GM23338 (cell line): ENCODE measurements around the gene MAGI1. TPM values are rescaled to one million over a fixed set of nuclear protein-coding genes. Genes with fewer than 3 reads are reported as not detected.

Source experiments
- ATAC-seq: fragments of 200-7000 bp; cut with Tn5 transposase; 3 replicates; pipeline ENCODE4 v1.9.1; 2020
- DNase-seq: peaks from one replicate; pipeline ENCODE4 v3.0.0-alpha.2; 2015; ENCODE audit warnings: low spot score
- H2AFZ ChIP-seq: fragments of 200-600 bp; sonication (generic); 2 replicates; pipeline ENCODE4 v1.8.0; 2016; ENCODE audit warnings: antibody characterized with exemption, mild to moderate bottlenecking, moderate library complexity
- H3F3A ChIP-seq: fragments of 200-600 bp; sonication (generic); replicated peaks from 2 replicates; pipeline ENCODE4 v1.8.0; 2017; ENCODE audit warnings: antibody characterized with exemption, mixed run types, low read depth
- H3K27ac ChIP-seq: fragments of 200-600 bp; sonication (generic); 2 replicates; pipeline ENCODE4 v1.6.1; 2016; ENCODE audit warnings: low read depth
- H3K27me3 ChIP-seq: fragments of 200-600 bp; sonication (generic); 2 replicates; pipeline ENCODE4 v1.8.0; 2016; ENCODE audit warnings: mild to moderate bottlenecking, mixed run types, moderate library complexity; ENCODE audit not compliant: insufficient read depth
- H3K36me3 ChIP-seq: fragments of 200-600 bp; sonication (generic); 2 replicates; pipeline ENCODE4 v1.8.0; 2016; ENCODE audit warnings: mild to moderate bottlenecking; ENCODE audit not compliant: insufficient read depth
- H3K4me1 ChIP-seq: fragments of 200-600 bp; sonication (generic); 2 replicates; pipeline ENCODE4 v1.8.0; 2016; ENCODE audit warnings: mild to moderate bottlenecking, moderate library complexity; ENCODE audit not compliant: insufficient read depth
- H3K4me2 ChIP-seq: fragments of 200-600 bp; sonication (generic); 2 replicates; pipeline ENCODE4 v1.7.1; 2017; ENCODE audit warnings: mixed run types
- H3K4me3 ChIP-seq: fragments of 200-600 bp; sonication (generic); 2 replicates; pipeline ENCODE4 v1.6.1; 2016; ENCODE audit warnings: mixed run types
- H3K79me2 ChIP-seq: fragments of 200-600 bp; sonication (generic); replicated peaks from 2 replicates; pipeline ENCODE4 v1.8.0; 2017; ENCODE audit warnings: mild to moderate bottlenecking; ENCODE audit not compliant: insufficient read depth
- H3K9me2 ChIP-seq: fragments of 200-600 bp; sonication (generic); 2 replicates; pipeline ENCODE4 v1.8.0; 2017; ENCODE audit not compliant: insufficient read depth
- H4K20me1 ChIP-seq: fragments of 200-600 bp; sonication (generic); replicated peaks from 2 replicates; pipeline ENCODE4 v1.8.0; 2017; ENCODE audit warnings: mild to moderate bottlenecking; ENCODE audit not compliant: insufficient read depth
- H3K27ac Mint-ChIP-seq: 2 replicates; pipeline ENCODE4 v1.8.0; 2020; ENCODE audit warnings: inconsistent platforms, mild to moderate bottlenecking, moderate library complexity, mixed read lengths
- H3K27me3 Mint-ChIP-seq: 3 replicates; pipeline ENCODE4 v1.8.0; 2022; ENCODE audit warnings: low read depth, mild to moderate bottlenecking, moderate library complexity, mixed read lengths, inconsistent platforms; ENCODE audit not compliant: insufficient read depth, poor library complexity
- H3K36me3 Mint-ChIP-seq: 3 replicates; pipeline ENCODE4 v1.8.0; 2021; ENCODE audit warnings: low read depth, mild to moderate bottlenecking, inconsistent platforms, moderate library complexity, mixed read lengths
- H3K4me1 Mint-ChIP-seq: 3 replicates; pipeline ENCODE4 v1.8.0; 2020; ENCODE audit warnings: mild to moderate bottlenecking, inconsistent platforms, mixed read lengths
- H3K4me3 Mint-ChIP-seq: 3 replicates; pipeline ENCODE4 v1.8.0; 2021; ENCODE audit warnings: moderate library complexity, mild to moderate bottlenecking, inconsistent platforms, mixed read lengths
- H3K9me3 Mint-ChIP-seq: 3 replicates; pipeline ENCODE4 v1.8.0; 2020; ENCODE audit warnings: moderate library complexity, mild to moderate bottlenecking, inconsistent platforms, mixed read lengths
- CREB1 ChIP-seq: fragments of 250-450 bp; sonication (Bioruptor Pico); IDR thresholded peaks from 2 replicates; pipeline ENCODE4 v1.5.0; 2020; ENCODE audit warnings: low read depth, mild to moderate bottlenecking, moderate library complexity
- ETS1 ChIP-seq: IDR thresholded peaks from 2 replicates; pipeline ENCODE4 v1.6.1; 2016; ENCODE audit warnings: antibody characterized with exemption
- EZH2 ChIP-seq: fragments of 200-600 bp; sonication (generic); IDR thresholded peaks from one replicate; pipeline ENCODE4 v1.8.0; 2017; ENCODE audit warnings: antibody characterized with exemption, mild to moderate bottlenecking, low read depth; ENCODE audit not compliant: unreplicated experiment
- EZH2phosphoT487 ChIP-seq: fragments of 200-600 bp; sonication (generic); IDR thresholded peaks from one replicate; pipeline ENCODE4 v1.8.1; 2018; ENCODE audit warnings: antibody characterized with exemption; ENCODE audit not compliant: unreplicated experiment
- NANOG ChIP-seq: IDR thresholded peaks from 2 replicates; pipeline ENCODE4 v1.6.1; 2016; ENCODE audit warnings: antibody characterized with exemption, borderline replicate concordance
- POLR2AphosphoS5 ChIP-seq: IDR thresholded peaks from 2 replicates; pipeline ENCODE4 v1.6.1; 2016; ENCODE audit warnings: antibody characterized with exemption, low read depth
- REST ChIP-seq: IDR thresholded peaks from one replicate; pipeline ENCODE4 v1.6.1; 2018; ENCODE audit warnings: antibody characterized with exemption; ENCODE audit not compliant: unreplicated experiment
- STAT1 ChIP-seq: IDR thresholded peaks from one replicate; pipeline ENCODE4 v1.6.1; 2016; ENCODE audit warnings: antibody characterized with exemption; ENCODE audit not compliant: unreplicated experiment
- ZNF114 ChIP-seq: fragments of 250-450 bp; sonication (Bioruptor Pico); IDR thresholded peaks from 2 replicates; pipeline ENCODE4 v1.5.0; 2020; ENCODE audit warnings: mild to moderate bottlenecking, moderate library complexity
- ZNF331 ChIP-seq: fragments of 250-450 bp; sonication (Bioruptor Pico); IDR thresholded peaks from 2 replicates; pipeline ENCODE4 v1.5.0; 2020; ENCODE audit warnings: low read depth, mild to moderate bottlenecking, moderate library complexity
- ZNF462 ChIP-seq: fragments of 250-450 bp; sonication (Bioruptor Pico); IDR thresholded peaks from 2 replicates; pipeline ENCODE4 v1.5.0; 2020; ENCODE audit warnings: mild to moderate bottlenecking, moderate library complexity
- polyA plus RNA-seq: library from polyadenylated mRNA; unstranded; fragments of >200 nt; fragmentation: Nextera tagmentation; extraction: Ambion mirVana; gene quantifications from 2 replicates; pipeline ENCODE4 v1.2.1, GENCODE V29; 2016
- total RNA-seq: library from RNA; depleted of rRNA; stranded (reverse); fragments of >200 nt; shearing (Covaris generic); gene quantifications from 2 replicates; pipeline ENCODE4 v1.2.3, GENCODE V29; 2014
- TF ChIP-seq, protein P1 (sequence below), 2 experiments: fragments of 200-600 bp in 1 of 2; sonication (generic) in 1 of 2; conservative IDR thresholded peaks; 2 replicates each; pipeline versions ENCODE4 v1.5.1 to v1.6.1; 2016 to 2017; ENCODE audit warnings: antibody characterized with exemption in 2 of 2, low read depth in 2 of 2, mild to moderate bottlenecking in 2 of 2, moderate library complexity in 1 of 2

The MAGI1 gene
- total and polyA plus RNA-seq, 2 experiments from 2014 or later = 27.4 to 71.2 TPM

- Histone ChIP-seq H3K4me3 (no peak overlapping the region), H3F3A (no peaks in the 10 kb centered on the region), H2AFZ (no peak overlapping the region), H3K27ac (no peak overlapping the region), H3K4me2 (no peak overlapping the region), H3K27me3 (no peaks in the 10 kb centered on the region), H3K4me1 (peaks cover 45% of the 10 kb centered on the region), H3K79me2 (peaks cover 96% of the 10 kb centered on the region), H4K20me1 (peaks cover 3% of the 10 kb centered on the region; the same call in 1 of the 2 replicates), H3K9me2 (no peaks in the 10 kb centered on the region), H3K36me3 (no peaks in the 10 kb centered on the region)
- Mint-ChIP-seq H3K27ac (no peak overlapping the region), H3K9me3 (no peaks in the 10 kb centered on the region), H3K36me3 (no peaks in the 10 kb centered on the region), H3K4me1 (peaks cover 48% of the 10 kb centered on the region), H3K4me3 (no peak overlapping the region), H3K27me3 (peaks cover 6% of the 10 kb centered on the region)
- ATAC-seq (no peak), DNase-seq (no peak)
- no peak for TF ChIP-seq POLR2AphosphoS5
- TF ChIP-seq STAT1 = no peak
- no peak for TF ChIP-seq EZH2
- no peak for TF ChIP-seq ZNF462 (CRISPR knock-in tag)
- TF ChIP-seq ZNF114 = no peak
- no peak for TF ChIP-seq ZNF331 (CRISPR knock-in tag)
- no peak for TF ChIP-seq NANOG
- no peak for TF ChIP-seq ETS1
- TF ChIP-seq CREB1 (CRISPR knock-in tag) = no peak
- no peak for TF ChIP-seq EZH2phosphoT487
- TF ChIP-seq REST = no peak
- TF ChIP-seq, protein P1, sequence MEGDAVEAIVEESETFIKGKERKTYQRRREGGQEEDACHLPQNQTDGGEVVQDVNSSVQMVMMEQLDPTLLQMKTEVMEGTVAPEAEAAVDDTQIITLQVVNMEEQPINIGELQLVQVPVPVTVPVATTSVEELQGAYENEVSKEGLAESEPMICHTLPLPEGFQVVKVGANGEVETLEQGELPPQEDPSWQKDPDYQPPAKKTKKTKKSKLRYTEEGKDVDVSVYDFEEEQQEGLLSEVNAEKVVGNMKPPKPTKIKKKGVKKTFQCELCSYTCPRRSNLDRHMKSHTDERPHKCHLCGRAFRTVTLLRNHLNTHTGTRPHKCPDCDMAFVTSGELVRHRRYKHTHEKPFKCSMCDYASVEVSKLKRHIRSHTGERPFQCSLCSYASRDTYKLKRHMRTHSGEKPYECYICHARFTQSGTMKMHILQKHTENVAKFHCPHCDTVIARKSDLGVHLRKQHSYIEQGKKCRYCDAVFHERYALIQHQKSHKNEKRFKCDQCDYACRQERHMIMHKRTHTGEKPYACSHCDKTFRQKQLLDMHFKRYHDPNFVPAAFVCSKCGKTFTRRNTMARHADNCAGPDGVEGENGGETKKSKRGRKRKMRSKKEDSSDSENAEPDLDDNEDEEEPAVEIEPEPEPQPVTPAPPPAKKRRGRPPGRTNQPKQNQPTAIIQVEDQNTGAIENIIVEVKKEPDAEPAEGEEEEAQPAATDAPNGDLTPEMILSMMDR (conservative IDR thresholded peaks at IDR 0.05; ENCODE audit: low read depth in 2 of 2) = no peak
Measured at GRCh38 chr3:66014056-66014455, 24.7 kb downstream of the MAGI1 start.
